Upper lobe of right lung (tissue), 1 donor: ENCODE data around the gene NCAPD2. TPM values are rescaled to one million over a fixed set of nuclear protein-coding genes. Genes with fewer than 3 reads are reported as not detected.

ENCODE experiments used
- ATAC-seq: fragments of 200-7000 bp; cut with Tn5 transposase; one replicate; pipeline ENCODE4 v1.9.1; 2020; ENCODE audit warnings: mild to moderate bottlenecking, moderate library complexity
- DNase-seq: peaks from one replicate; pipeline ENCODE4 v3.0.0-alpha.2; 2020
- H3K27ac ChIP-seq: fragments of 200-600 bp; one replicate; pipeline ENCODE4 v1.8.0; 2022
- H3K27me3 ChIP-seq: fragments of 200-600 bp; one replicate; pipeline ENCODE4 v1.8.0; 2022; ENCODE audit warnings: mild to moderate bottlenecking
- H3K36me3 ChIP-seq: fragments of 200-600 bp; one replicate; pipeline ENCODE4 v1.8.0; 2022
- H3K4me1 ChIP-seq: fragments of 200-600 bp; one replicate; pipeline ENCODE4 v1.8.0; 2022
- H3K4me3 ChIP-seq: fragments of 200-600 bp; one replicate; pipeline ENCODE4 v1.8.0; 2022; ENCODE audit warnings: mild to moderate bottlenecking
- H3K9me3 ChIP-seq: fragments of 200-600 bp; one replicate; pipeline ENCODE4 v1.8.0; 2022
- CTCF ChIP-seq: fragments of 200-600 bp; IDR thresholded peaks from one replicate; pipeline ENCODE4 v1.8.0; 2022; ENCODE audit warnings: antibody characterized with exemption
- intact Hi-C: fragments of 100-400 bp; cut with DNase I; formaldehyde crosslinking; loops from one replicate; pipeline ENCODE4 v1.11.0; 2022
- total RNA-seq: library from RNA; stranded (reverse); fragmentation: NEBNext Ultra II Directional; extraction: Animal tissue kit (Norgen Biotek cat#: 25700); gene quantifications from one replicate; pipeline ENCODE4 v1.2.1, GENCODE V29; 2021
- donor health status: DM: no; HTN: yes; CAD: no; lungs with severe emphysema.

NCAPD2 gene
- total RNA-seq, 1 donor from 2014 or later, result 26.7 TPM

- peaks cover 89% of the 10 kb centered on the region for H3K36me3 ChIP-seq
- no peak for TF ChIP-seq CTCF
- no peak overlapping the region for H3K4me3 ChIP-seq
- H3K27me3 ChIP-seq, result no peaks in the 10 kb centered on the region
- intact Hi-C loops, result no loop called here
- DNase-seq (no peak), ATAC-seq (no peak)
- H3K9me3 ChIP-seq, result no peaks in the 10 kb centered on the region
- peaks cover 6% of the 10 kb centered on the region for H3K4me1 ChIP-seq
- H3K27ac ChIP-seq, result no peak overlapping the region
Observed at GRCh38 chr12:6573001-6573400, 79.1 kb downstream of the NCAPD2 start.

- TF ChIP-seq CTCF, result no peak
- no peak for ATAC-seq
Observed at GRCh38 chr12:6574576-6575295, 80.8 kb downstream of the NCAPD2 start.

GRCh38 chr12:6575648-6576047, 81.7 kb downstream of the NCAPD2 start:
- DNase-seq (no peak), ATAC-seq (no peak)
- Histone ChIP-seq H3K36me3 (peaks cover 100% of the 10 kb centered on the region), H3K27ac (no peak overlapping the region), H3K9me3 (no peaks in the 10 kb centered on the region), H3K4me3 (no peak overlapping the region), H3K27me3 (no peaks in the 10 kb centered on the region), H3K4me1 (no peaks in the 10 kb centered on the region)
- intact Hi-C loops, result no loop called here
- TF ChIP-seq CTCF, result no peak

More at GRCh38 chr12:6574576-6575295, 80.8 kb downstream of the NCAPD2 start:
- Histone ChIP-seq H3K9me3 (no peaks in the 10 kb centered on the region), H3K36me3 (peaks cover 99% of the 10 kb centered on the region), H3K4me1 (no peaks in the 10 kb centered on the region), H3K27ac (no peak overlapping the region), H3K4me3 (no peak overlapping the region), H3K27me3 (no peaks in the 10 kb centered on the region)
- no peak for DNase-seq
- intact Hi-C loops, result no loop called here

Other genes starting within 250 kb of the NCAPD2 start
- 5.1 TPM for gene PLEKHG6, start 183.4 kb upstream of the NCAPD2 start, total RNA-seq
- 185 TPM for gene TNFRSF1A, start 152.0 kb upstream of the NCAPD2 start, total RNA-seq
- 199 TPM for gene SCNN1A, start 118.5 kb upstream of the NCAPD2 start, total RNA-seq
- gene LTBR, start 109.9 kb upstream of the NCAPD2 start, total RNA-seq, result 156 TPM
- 1.5 TPM for gene CD27, start 49.1 kb upstream of the NCAPD2 start, total RNA-seq
- 28.4 TPM for gene TAPBPL, start 42.1 kb upstream of the NCAPD2 start, total RNA-seq
- gene VAMP1, start 23.4 kb upstream of the NCAPD2 start, total RNA-seq, result 6.3 TPM
- gene MRPL51, start 840 bp upstream of the NCAPD2 start, total RNA-seq, result 114 TPM
- gene GAPDH, start 40.4 kb downstream of the NCAPD2 start, total RNA-seq, result 736 TPM
- 23.5 TPM for gene IFFO1, start 61.9 kb downstream of the NCAPD2 start, total RNA-seq
- gene NOP2, start 74.2 kb downstream of the NCAPD2 start, total RNA-seq, result 32.2 TPM
- 160 TPM for gene CHD4, start 113.3 kb downstream of the NCAPD2 start, total RNA-seq
- gene LPAR5, start 141.9 kb downstream of the NCAPD2 start, total RNA-seq, result 2.5 TPM
- 3.8 TPM for gene ACRBP, start 153.3 kb downstream of the NCAPD2 start, total RNA-seq
- gene ING4, start 169.0 kb downstream of the NCAPD2 start, total RNA-seq, result 38.0 TPM
- gene ZNF384, start 195.3 kb downstream of the NCAPD2 start, total RNA-seq, result 53.6 TPM
- 0.20 TPM for gene PIANP, start 206.7 kb downstream of the NCAPD2 start, total RNA-seq
- gene COPS7A, start 229.9 kb downstream of the NCAPD2 start, total RNA-seq, result 57.9 TPM